HL-60/S4 treated with retinoic acid at 250 ng/mL for 4 days and 3 days (cell line): ENCODE measurements around the gene NUDT9.
"Not testable (repeated sequence)": the region's sequence is repeated elsewhere in the genome, so short reads cannot be mapped to it uniquely, and the experiment has no call there.

Experiments
- in situ Hi-C: fragments of 300-500 bp; cut with MboI; formaldehyde crosslinking; loops from 2 replicates; pipeline ENCODE4 v1.7.0; 2022; ENCODE audit warnings: low sequenced_read_pairs

Gene NUDT9

GRCh38 chr4:87422104-87423052 lies at the start of gene NUDT9:
TSS of gene NUDT9 (plus strand) at chr4:87422573. CDS start at chr4:87422906, 333 bp downstream.
- in situ Hi-C loops = no loop called here

DNA sequence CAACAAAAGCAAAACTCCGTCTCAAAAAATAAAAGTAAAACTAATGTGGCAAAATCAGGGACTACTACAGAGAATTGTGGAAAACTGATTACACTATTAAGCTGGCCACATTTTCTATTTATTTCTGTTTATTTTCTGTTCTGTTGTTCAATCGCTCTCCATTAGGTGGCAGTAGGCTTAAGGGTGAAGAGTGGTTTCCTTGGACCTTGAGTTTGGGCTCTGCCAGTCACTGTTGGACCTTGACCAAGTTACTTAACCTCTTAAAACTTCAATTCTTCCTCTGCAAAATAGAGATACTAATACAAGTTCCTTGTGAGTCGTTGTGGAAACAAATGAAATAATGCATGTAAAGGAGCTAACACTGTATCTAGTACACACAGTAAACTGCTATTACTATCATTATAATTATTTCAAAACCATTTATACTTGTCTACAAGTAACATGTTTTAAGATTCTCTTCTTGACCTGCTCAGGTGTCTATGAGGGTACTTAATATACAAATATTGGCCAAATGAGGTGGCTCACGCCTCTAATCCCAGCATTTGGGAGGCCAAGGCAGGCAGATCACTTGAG lies 46.6 kb upstream of the NUDT9 start:
- in situ Hi-C loops = no loop called here

DNA sequence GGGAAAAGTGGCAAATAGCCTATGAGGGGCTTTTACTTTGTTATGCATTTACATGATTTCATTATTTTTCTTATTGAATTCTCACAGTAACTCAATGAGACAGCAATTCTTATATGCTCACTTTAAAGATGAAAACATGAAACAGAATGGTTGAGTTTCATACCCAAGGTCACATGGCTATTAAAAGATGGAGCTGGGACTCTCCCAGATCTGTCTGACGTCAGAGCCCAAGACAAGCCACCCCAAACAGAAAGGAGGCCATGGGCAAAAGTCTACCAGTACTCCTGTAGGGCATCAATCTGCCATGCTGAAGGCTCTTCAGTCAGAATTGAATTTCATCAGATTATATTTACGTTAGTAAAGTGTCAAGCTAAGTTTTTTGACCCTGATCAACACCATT lies 44.6 kb upstream of the NUDT9 start:
- in situ Hi-C loops = no loop called here

- in situ Hi-C loops = no loop called here
Measured at GRCh38 chr4:87382116-87382515, 40.3 kb upstream of the NUDT9 start.

- in situ Hi-C loops = no loop called here
Measured at GRCh38 chr4:87382931-87383330, 39.4 kb upstream of the NUDT9 start.

DNA sequence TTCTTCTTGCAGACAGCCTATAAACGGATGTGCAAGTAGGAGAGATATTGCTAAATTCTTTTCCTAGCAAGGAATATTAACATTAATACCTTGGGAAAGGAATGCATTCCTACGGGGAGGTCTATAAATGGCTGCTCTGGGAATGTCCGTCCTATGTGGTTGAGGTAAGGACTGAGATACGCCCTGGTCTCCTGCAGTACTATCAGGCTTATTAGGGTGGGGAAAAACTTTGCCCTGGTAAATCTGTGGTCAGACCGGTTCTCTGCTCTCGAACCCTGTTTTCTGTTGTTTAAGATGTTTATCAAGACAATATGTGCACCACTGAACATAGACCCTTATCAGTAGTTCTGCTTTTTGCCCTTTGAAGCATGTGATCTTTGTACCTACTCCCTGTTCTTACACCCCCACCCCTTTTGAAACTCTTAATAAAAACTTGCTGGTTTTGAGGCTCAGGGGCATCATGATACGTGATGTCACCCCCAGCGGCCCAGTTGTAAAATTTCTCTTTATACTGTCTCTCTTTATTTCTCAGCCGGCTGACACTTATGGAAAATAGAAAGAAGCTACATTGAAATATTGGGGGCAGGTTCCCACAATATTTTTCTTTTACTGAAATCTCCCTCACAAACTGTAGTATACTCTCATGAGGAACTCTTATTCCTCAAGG lies 37.8 kb upstream of the NUDT9 start:
- in situ Hi-C loops = not testable (repeated sequence)

DNA sequence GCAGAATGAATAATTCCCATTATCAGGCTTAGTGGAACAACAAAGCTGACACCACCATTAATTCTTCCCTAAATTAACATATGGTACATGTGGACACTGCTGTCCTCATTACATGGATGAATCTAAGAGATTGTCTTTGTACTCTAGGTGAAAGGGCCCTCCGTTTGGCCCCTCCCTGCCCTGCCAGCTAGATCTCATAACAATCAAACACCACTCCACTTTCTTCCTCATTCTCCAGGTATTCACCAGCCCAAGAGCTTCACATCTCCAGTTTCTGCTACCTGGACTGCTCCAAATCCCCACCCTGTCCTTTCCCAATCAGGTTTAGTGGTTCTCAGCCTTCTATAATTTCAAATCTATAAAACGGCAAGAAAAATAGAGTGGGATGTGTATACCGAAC lies 35.1 kb upstream of the NUDT9 start:
- in situ Hi-C loops = no loop called here

DNA sequence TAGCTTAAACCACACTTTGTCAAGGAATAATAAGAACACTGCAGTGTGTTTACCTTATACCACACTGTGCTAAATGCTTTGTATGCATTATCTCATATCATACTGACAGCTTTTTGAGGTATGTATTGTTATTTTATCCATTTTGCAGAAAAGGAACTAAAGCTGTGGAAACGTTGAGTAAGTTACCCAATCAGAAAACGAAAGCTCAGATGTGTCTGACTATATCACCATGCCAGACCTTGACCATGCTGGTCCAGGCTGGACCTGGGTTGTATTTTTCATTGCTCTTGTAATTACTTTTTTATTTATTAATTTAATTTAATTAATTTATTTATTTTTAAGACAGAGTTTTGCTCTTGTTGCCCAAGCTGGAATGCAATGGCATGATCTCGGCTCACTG lies 33.5 kb upstream of the NUDT9 start:
- in situ Hi-C loops = no loop called here

- in situ Hi-C loops = not testable (repeated sequence)
Measured at GRCh38 chr4:87390055-87390454, 32.3 kb upstream of the NUDT9 start.

DNA sequence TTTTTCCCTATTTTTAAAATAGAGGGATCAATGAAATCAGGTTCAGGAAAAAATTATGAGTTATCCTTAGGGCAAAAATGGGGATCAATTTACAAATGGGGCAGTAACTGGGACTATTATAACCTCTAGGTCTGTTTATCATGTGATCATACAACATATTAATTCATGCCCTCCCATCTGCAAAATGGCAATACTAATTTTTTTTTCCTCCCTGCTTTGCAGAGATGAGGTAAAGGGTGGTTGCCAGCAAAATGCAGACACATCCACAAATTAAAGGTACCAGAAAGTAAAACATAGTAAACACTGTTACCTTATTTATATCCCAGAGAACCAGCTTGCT lies 31.9 kb upstream of the NUDT9 start:
- in situ Hi-C loops = no loop called here

DNA sequence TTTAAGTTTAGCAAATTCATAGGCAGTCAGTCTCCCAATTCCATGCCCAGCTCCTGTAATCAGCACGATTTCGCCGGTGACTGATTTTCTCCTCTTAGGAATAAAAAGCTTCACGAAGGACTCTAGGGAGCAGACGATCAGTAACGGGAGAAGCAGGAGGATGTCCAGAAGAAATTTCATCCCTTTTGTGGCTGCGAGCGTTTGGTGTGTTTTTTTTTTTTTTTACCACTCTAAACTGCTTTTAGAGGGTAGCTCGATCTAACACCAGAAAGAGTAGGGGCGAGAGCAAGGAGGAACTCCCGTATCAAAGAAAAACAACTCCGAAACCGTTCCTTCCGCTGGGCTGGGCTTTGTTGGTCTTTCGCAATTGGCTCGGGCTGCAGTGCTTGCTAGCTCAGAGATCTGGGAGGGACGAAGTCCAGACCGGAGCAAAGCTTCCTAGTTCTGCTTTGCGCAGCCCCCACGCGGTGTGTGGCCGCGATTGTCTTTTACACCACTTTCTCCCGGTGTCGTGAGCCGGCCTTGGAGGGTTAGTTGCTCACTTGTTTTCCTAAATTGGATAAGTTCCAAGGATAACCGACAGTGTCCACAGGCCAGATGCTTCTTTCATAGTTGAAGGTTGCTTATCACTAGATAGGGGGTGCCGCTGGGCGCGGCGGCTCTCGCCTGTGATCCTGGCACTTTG lies 31.3 kb upstream of the NUDT9 start, which contains the start of gene HSD17B11:
HSD17B11 (minus strand) TSS at position 298 of the 685 bp plus-strand sequence; CDS start at position 180, 118 bp downstream.
- in situ Hi-C loops = no loop called here

DNA sequence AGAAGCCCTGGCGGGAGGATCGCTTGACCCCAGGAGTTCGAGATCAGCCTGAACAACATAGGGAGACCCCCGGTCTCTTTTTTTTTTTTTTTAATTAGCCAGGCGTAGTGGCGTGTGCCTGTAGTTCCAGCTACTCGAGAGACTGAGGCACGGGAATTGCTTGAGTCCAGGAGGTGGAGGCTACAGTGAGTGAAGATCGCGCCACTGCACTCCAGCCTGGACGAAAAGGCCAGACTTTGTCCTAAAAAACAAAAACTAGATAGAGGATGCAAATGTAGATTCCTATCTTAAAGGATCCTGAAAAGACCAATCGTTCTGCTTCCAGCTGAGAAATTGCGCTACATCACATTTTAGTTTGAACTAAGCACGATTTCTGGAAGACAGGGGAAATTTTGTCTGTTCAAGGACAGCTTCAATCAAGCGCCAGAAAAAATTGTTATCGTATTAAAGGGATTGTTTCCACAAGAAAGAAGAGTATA lies 30.8 kb upstream of the NUDT9 start:
- in situ Hi-C loops = no loop called here

GRCh38 chr4:87392183-87392582 lies 30.2 kb upstream of the NUDT9 start:
- in situ Hi-C loops = no loop called here

DNA sequence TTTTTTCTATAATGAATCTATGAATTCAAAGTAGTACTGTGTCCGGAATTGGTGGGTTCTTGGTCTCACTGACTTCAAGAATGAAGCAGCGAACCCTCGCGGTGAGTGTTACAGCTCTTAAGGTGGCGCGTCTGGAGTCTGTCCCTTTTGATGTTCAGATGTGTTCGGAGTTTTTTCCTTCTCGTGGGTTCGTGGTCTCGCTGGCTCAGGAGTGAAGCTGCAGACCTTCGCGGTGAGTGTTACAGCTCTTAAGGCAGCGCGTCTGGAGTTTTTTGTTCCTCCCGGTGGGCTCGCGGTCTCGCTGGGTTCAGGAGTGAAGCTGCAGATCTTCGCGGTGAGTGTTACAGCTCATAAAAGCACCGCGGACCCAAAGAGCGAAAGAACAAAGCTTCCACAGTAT lies 27.3 kb upstream of the NUDT9 start:
- in situ Hi-C loops = not testable (repeated sequence)

DNA sequence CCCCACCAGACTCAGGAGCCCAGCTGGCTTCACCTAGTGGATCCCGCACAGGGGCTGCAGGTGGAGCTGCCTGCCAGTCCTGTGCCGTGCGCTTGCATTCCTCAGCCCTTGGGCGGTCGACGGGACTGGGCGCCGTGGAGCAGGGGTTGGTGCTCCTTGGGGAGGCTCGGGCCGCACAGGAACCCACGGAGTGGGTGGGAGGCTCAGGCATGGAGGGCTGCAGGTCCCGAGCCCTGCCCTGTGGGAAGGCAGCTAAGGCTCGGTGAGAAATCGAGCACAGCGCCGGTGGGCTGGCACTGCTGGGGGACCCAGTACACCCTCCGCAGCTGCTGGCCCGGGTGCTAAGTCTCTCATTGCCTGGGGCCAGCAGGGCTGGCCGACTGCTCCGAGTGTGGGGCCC lies 26.5 kb upstream of the NUDT9 start:
- in situ Hi-C loops = not testable (repeated sequence)

DNA sequence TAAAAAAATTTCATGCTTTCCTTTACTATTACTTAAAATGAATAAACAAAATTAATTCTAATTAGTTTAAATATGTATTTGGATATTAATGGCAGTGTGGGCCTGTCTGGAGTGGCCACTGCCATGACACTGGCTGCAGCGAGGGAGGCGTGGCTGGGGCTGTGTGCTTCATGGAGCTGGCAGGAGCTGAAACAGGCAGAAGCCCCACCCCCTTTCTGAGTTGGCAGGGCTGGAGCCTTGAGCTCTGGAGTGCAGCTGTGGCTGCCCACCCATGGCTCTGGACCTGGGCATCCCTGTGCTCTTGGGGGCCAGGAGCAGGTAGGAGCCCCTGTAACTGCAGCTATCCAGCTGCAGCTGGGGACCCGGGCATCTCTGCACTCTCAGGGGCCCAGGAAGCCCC lies 23.2 kb upstream of the NUDT9 start:
- in situ Hi-C loops = no loop called here

DNA sequence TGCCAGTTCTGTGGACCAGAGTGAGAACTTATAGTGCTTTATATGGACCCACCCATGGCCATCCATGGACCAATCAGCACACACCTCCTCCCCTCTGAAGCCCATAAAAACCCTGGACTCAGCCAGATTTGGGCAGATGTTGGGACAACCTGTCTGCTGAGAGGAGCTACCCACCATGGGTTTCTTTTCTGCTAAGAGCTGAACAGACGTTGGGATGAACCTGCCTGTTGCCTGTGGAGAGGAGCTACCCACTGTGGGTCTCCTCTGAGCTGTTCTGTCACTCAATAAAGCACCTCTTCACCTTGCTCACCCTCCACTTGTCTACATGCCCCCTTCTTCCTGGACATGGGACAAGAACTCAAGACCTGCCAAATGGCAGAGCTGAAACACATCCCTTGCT lies 22.4 kb upstream of the NUDT9 start:
- in situ Hi-C loops = no loop called here

- in situ Hi-C loops = not testable (repeated sequence)
Measured at GRCh38 chr4:87403732-87404131, 18.6 kb upstream of the NUDT9 start.

GRCh38 chr4:87405211-87405820 lies 17.1 kb upstream of the NUDT9 start:
- in situ Hi-C loops = no loop called here

- in situ Hi-C loops = no loop called here
Measured at GRCh38 chr4:87406462-87406861, 15.9 kb upstream of the NUDT9 start.

DNA sequence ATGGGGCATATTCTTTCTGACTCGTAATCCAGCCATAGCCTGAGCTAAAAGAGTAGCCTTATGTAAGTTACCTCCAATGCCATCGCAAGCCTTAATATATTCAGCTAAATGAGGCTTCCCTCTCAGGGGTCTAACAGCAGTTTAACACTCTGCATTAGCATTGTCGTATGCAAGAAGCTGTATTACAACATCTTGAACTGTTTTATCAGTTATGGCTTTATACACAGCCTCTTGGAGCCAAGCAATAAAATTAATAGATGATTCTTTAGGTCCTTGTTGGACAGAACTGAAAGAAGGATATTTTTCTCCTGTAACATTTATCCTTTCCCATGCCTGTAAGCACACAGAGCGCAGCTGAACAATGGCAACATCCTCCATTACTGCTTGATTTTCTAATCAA lies 15.5 kb upstream of the NUDT9 start:
- in situ Hi-C loops = not testable (repeated sequence)
